Measurements from ENCODE around the gene ARID1B.
"Not testable (repeated sequence)": the region's sequence is repeated elsewhere in the genome, so short reads cannot be mapped to it uniquely, and the experiment has no call there.

Gene ARID1B

DNA sequence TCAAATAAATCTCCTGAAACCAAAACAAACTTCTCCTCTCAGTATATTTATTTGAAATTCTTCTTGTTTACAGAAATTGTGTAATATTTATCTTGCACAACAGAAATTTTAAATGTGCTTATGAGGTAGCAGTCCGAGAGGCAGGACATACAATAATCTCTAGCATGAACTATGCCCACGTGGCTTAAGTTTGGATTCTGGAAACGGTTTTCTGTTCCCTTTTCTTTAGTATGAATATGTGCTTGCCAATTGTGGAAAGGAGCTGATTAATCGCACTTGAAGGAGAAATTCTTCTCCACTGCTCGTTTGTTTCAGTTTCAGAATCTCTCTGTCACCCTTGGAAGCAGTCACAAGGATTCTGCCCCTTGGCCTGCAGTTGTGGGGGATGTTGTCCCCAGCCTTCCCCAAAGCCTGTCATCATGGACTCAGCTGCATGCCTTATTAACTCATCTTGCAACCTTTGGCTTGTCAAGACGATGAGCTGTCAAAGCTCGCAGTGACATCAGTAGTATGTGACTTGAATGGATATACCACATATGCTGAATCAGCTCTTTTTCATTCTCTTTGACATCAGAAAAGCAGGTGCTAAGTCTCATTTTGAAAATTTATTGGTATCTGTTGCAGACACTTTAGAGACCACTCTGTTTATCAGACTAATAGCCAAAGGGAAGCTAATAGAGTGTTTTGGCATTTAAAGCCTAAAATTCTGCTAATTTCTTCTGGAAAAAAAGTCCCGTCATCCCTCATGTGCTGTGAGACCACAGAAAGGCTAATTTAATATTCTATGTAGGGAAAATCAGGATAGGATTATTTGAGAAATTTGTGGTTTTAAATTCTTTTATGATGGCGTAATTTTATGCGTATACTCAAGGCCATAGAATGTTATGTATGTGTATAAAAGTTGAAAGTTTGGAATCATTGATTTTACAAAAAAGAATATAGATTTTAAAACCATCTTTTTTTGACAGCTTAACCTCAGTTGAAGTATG, 186.8 kb downstream of the ARID1B start:
- no peak for DNase-seq (ENCODE audit: low spot score)

DNA sequence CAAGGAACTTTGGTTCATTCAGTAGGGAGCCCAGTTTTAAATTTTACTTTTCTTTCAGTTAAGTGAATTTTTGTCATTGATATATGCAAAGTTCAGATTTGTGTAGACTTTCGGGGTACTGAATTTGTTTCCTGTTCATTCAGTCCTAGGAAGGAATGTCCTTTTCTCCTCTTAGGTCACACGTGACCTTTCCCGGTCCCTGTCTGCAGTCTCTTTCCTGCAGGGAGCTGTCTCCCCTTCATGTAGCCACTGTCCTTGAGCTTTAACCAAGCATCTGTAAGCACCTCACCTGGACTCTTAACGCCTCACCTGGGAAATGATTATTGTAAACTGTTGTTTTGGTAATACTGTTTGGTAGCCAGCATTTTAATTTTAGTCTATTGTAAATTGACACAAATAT, 190.7 kb downstream of the ARID1B start:
- DNase-seq (ENCODE audit: low spot score), result no peak

DNA sequence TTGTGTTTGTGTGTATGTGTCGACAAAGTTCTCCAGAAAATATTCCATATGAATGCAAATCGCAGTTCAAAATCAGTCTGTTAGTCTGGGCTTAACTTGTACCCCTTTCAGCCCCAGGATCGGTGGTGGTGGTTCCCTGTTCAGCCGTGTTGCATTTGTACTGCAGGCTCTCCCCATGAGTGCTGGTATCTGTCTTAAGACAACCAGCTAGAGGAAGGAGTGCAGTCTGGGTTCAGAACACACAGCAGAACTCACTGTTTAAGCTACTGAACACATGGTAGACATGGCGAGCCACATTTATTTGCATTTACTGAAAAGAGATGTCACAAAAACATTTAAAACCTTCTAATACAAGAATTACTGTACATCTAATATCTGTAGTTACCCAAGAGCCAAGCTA, 192.1 kb downstream of the ARID1B start:
- DNase-seq (ENCODE audit: low spot score), result no peak

DNA sequence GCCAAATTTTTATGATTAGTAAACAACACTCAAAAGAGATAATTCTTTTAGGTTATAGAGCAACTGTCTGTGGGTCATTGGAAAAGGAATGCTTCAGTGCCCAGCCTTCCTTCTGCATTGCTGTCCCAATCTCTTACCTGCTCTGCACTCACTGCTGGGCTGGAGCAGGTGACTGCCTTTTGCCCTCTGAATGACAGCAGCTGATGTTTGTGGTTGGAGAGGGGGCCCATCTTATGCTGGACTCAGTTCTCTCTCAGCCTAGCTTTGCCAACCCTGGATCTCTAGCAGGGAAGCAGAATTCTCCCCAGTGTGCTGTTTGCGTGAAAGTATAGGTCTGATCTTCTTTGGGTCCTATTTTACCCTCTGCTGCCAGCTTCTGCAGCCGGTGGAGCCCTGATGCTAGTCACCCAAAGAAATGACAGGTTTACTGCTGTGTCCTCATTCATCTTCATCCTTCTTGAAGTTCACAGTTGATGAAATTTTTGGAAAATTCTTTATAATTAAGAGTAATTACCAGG, 193.5 kb downstream of the ARID1B start:
- no peak for DNase-seq (ENCODE audit: low spot score)

DNA sequence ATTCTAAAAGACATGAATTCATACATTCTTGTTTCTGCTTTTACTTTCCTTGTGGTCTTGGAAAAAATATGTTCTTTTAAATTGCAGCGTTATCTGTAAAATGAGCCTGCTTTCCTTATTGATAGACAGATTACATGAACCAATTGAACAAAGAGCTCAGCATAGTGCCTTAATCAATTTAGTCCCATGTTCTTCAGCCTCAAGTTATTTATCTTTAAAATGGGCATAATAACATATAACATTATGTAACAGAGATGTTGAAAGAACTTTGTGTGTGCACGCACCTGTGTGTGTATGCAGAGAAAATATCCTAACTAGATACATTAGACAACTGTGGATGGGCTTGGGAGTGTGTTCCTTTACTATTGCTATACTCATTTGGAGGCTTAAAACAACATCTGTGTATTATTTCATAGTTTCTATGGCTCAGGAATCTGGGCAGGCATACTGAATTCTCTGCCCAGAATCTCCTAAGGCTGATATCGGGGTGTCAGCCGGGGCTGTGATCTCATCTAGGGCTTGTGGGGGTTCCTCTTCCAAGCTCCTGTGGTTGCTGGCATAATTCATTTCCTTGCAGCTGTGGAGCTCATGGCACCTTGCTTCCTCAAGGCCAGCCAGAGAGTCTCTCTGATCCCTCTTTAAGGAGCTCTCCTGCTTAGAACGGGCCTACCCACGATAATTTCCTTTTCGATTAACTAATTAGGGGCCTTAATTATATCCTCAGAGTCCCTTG, 194.1 kb downstream of the ARID1B start:
- DNase-seq (ENCODE audit: low spot score), result no peak

DNA sequence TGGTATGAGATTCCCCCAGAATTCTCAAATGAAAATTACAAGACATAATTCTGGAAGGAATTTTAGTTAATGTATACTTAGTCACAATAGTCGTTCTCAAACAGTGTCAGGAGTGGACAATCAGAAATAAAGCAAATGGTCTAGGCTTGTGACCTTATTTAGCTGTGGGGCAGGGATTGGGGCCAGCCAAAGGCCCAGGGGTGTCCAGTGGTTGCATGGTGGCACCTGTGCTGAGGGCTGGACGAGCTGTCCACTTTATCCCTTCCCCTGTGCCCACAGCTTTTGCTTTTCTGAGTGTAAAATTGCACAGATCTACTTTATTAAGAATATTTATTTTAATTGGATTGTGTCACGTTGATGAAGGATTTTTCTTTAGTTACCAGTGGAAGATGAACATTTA, 195.0 kb downstream of the ARID1B start:
- DNase-seq (ENCODE audit: low spot score), result no peak

DNA sequence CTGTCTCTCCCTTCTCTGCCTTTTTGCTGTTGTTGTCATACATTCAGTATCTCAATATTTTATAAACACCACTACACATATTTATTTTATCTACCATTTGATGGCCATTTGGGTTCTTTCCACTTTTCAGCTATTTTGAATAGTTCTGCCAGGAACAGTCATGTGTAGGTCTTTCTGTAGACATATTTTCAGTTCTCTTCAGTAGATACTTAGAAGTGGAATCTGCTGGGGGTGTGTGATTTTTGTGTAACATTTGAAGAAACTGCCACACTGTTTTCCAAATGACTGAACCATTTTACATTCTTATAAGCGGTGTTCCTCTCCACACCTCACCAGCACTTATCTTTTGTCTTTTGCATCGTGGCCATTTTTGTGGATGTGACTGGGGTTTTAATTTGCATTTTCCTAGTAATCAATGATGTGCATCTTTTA, 197.7 kb downstream of the ARID1B start:
- no peak for DNase-seq (ENCODE audit: low spot score)

DNA sequence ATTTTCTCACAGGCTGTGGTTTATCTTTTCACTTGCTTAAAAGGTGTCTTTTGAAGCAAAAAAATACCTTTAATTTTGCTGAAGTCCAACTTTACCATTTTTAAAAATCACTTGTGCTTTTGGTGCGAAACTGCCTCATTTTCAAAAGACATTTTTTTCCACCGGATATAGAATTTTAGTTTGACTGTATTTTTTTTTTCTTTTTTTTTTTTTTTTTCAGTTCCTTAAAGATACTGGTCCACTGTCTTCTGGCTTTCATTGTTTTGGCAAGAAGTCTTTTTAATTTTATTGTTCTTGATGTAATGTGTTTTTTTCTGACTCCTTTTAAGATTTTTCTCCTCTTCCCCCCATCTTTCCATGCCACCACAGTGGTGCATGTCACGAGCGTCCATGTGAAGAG, 198.2 kb downstream of the ARID1B start:
- DNase-seq (ENCODE audit: low spot score), result no peak

DNA sequence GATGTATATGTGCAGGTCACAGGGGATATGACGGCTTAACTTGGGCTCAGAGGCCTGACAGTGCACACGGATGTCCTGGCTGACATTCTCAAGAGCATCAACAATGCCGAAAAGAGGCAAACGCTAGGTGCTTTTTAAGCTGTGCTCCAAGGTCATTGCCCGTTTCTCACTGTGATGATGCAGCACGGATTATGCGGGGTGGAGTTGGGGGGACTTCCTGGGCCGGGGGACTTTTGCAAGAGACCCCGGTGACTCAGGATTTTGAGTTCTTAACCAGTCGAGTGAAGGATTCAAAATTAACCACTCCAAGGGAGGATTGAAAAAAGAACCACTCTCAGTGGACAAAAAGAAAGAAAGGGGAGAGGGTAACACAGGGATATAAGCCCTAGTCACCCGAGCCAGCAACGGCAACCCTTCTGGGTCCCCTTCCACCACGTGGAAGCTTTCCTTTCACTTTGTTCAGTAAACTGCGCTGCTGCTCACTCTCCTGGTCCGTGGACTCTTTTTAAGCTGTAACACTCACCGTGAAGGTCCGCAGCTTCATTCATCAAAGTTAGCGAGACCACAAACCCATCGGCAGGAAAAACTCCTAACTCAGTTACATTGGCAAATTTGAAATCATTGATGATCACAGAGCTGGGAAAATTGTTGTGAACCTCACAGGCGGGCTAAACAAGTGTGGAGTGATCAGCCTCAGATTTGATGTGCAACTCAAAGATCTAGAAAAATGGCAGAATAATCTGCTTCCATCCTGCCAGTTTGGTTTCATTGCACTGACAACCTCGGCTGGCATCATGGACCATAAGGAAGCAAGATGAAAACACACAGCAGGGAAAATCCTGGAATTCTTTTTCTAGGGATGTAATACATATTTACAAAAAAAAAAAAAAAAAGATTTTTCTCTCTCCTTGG, 199.3 kb downstream of the ARID1B start:
- no peak for DNase-seq (ENCODE audit: low spot score)

DNA sequence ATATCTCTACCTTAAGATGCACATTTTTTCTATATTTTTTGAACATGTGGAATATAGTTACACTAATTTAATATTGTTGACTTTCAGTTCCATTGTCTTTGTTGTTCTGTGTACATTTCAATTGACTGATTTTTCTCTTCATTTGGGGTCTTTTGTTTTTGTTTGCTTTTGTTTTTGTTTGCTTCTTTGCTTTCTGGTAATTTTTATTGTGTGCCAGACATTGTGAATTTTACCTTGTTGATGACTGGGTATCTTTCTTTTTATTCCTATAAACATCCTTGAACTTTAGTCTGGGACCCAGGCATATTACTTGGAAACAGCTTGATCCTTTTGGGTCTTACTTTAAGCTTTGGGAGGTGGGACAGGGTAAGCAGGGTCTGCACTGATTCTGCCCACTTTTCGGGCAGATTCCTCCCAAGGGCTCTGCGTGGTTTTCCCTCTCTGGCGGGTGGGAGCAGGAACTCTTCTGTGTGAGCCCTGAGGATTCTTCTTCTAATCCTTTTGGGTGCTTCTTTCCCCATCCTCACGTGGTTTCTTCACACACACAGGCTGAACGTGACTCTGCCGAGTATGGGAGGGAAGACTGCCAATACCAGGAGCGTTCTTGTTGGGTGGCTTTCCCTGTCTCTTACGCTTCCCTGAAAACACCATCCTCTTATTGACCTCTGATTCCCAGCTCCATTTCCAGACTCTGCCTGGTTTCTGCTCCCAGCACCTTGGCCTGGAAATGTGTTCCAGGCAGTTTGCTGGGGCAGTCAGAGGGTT, 200.5 kb downstream of the ARID1B start:
- DNase-seq (ENCODE audit: low spot score), result no peak

DNA sequence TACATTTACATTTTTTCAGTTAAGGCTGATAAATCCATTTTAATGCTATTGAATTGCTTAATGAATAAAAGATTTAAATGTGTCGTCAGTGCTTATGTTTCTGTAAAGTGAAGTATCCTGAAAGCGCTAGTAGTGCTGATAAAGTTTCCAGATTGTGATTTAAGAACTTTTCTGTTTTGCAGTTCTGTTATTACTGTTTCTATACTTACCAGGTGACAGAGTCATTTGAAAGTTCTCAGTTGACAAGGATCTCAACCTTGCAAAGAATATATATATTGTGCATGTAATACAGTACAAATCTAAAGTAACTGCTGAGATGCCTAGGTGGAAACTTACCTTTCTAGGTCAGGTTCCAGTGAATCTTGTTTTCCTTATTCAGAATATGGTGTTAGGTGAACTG, 201.8 kb downstream of the ARID1B start:
- no peak for DNase-seq (ENCODE audit: low spot score)

DNA sequence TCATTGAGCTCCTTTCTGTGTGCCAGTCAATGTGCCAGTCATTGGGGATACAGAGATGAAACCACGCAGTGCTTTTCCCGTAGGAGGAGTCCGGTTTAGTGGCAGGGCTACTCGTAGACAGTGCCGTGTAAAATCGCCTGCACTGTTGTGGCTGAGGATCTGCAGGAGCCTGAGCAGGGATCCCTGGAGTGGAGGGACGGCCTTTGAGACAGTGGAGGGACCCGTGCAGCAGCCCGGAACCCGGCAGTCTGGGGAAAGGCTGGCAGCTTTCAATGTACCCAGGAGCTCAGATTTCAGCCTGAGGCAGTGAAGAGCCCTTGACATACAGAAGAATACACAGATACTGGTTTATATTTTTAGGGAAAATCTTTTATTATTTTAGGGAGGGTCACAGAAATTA, 203.3 kb downstream of the ARID1B start:
- no peak for DNase-seq (ENCODE audit: low spot score)

DNA sequence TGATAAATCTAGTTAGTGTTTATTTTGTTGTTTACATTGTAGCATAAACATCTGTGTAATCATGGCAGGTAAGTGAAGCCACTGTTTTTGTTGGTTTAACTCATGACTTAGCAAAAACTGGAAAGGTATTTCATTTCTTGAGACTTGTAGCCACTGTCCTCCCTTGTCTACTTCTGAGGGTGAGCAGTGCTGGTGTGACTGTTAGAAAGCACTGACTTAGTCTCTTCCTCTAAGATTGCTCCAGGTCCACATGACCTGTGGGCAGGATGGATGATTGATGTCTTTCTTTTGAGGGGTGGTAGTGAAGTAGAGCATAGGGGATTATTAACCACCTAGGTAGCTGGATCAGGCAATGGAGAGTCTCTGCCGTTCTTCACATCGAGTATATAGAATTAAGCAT, 203.8 kb downstream of the ARID1B start:
- DNase-seq (ENCODE audit: low spot score), result no peak

DNA sequence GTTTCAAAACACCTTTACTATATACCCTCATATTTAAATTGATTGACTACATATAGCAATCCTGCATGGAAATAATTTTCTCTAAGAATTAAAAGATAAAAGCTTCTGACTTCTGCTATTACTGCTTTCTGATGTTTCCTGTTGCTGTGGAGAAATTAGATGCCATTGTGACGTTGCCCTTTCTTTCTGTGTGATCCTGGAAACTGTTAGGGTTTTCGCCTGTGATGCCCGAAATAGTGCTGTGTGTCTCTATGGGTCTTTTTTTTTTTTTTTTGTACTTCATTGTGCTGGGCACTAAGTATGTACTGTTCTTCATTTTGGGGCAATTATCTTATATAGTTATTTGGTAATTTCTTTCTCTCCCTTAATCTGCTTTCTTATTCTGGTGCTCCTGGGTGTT, 205.0 kb downstream of the ARID1B start:
- no peak for DNase-seq (ENCODE audit: low spot score)

DNA sequence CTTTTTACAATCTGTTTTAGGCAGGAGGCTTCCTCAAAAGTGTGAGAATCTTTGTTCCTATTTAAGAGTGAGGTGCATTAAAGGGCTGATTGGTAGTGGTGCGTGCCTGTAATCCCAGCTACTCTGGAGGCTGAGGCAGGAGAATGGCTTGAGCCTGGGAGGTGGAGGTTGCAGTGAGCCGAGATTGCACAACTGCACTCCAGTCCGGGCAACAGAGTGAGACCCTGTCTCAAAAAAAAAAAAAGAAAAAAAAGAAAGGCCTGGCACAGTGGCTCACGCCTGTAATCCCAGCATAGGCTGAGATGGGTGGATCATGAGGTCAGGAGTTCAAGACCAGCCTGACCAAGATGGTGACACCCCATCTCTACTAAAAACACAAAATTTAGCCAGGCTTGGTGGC, 205.7 kb downstream of the ARID1B start:
- DNase-seq (ENCODE audit: low spot score), result not testable (repeated sequence)

DNA sequence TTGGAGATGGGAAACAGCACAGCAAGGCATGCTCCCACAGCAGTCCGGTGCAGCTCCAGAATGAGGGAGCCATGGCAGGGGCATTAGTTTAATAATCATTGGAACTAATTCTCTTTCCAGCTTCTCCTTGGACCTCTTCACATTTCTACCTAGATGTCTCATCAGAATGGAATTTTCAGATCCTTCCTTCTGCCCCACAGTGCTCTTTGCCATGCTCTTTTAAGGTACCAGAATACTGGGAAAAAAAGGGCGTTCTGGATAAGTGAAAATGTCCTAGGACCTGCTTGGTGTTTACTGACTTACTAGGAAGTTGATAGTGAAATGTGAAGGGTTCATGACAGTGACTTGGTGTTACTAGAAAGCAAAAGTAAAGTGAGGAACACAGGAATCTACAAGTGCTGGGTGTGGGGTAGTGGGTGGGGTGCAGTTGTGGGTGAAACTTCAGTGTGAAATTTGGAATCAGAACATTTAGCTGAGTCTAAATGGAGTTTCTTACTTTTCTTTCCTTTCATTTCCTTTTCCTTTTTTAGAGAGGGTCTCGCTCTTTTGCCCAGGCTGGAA, 207.1 kb downstream of the ARID1B start:
- DNase-seq (ENCODE audit: low spot score), result no peak

DNA sequence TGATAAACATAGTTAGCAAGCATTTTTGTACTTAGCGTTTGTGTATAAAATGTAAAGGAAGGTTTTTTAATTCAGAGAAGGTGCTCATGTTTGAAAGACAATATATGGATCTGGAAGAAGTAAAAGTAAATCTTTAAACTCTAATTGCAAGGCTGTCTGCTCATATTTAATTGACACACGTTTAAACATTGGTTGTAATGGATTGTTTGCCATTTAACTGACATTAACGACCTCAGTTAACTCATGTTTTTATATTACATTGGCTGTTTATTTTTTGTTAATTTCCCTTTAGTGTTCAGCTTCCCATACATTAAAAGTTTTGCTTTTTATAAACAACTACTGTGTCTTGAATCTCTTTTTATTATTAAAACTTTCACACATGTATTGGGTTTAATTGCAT, 208.1 kb downstream of the ARID1B start:
- no peak for DNase-seq (ENCODE audit: low spot score)

DNA sequence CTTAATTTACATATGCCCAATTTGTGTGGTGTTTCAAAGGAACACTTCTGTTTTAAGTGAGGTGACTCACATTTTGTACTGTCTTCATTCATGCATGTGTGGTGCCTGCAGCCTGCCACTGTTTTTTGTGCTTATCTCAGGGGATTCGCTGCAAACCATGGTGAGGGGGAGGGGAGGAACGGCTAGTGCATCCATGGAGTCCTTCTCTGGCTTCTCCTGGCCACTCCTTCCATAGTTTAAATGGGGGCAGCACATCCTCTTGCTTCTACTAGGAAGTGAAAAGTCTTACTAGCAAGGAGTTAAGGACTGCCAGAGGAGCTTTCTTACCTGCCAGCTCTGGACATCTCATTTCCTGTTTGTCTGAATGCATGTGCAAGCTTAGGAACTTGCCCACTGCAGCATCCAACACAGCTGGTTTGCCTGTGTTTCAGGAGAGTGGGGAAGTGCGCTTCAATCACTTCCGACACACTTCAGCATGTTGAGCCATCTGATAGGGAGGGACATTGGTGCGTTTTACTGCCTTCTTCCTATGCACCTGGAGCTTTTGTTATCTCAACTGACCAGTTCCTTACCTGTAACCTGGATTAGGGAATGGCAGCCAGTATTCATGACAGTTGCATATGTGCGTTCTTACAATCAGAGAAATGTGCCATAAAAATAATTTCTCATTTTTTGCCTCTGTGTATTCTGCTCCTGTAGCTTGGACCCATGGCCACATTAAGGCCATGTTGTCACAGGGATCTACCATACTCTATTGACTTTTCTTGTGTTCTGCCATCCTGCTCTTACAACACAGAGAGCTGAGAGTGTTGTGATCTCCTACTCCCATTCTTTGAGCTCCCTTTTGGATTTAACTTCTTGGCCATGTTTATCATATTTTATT, 211.3 kb downstream of the ARID1B start:
- peak; percentile 23 for DNase-seq (ENCODE audit: low spot score)

DNA sequence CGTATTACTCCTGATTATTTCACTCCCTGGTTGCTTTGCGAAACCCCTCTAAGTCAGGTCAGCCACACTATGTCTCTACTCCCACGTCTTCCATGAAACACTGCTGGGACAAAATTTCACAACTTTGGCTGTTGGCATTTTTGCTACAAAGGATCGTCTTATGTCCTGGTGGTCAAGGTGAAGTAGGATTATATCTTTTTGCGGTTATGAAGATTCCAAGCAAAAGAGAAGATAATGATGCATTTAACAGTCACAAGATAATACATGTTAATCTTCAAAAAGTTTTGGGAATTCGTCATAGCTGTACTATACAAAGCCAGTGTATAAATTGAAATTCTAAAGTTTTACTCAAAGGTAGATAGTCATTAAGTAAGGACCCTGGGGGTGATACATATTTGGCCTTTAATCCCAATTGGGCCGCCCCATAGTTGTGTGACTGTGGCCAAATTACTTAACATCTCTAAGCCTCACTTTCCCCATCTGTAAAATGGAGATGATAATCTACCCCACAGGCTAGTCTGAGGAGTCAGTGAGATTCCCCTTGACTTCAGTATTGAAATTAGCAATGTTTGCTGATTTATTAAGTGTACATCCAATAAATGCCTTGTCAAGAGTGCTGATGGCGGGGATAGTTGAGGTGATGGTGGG, 212.1 kb downstream of the ARID1B start:
- no peak for DNase-seq (ENCODE audit: low spot score)

Data from COLO829 (cell line).